Type B pancreatic cell (in vitro differentiated cells): Measurements from ENCODE around the gene SRGAP1. TPM values are rescaled to one million over a fixed set of nuclear protein-coding genes. Genes with fewer than 3 reads are reported as not detected.
"Not testable (repeated sequence)": the region's sequence is repeated elsewhere in the genome, so short reads cannot be mapped to it uniquely, and the experiment has no call there.

ENCODE experiments used
- DNase-seq: peaks from one replicate; pipeline ENCODE4 v3.0.0; 2021; ENCODE audit warnings: mixed read lengths; ENCODE audit not compliant: unreplicated experiment; ENCODE audit errors: extremely low spot score
- H3K27ac Mint-ChIP-seq: 2 replicates; pipeline ENCODE4 v1.8.0; 2021; ENCODE audit warnings: mild to moderate bottlenecking, mixed read lengths
- H3K27me3 Mint-ChIP-seq: 2 replicates; pipeline ENCODE4 v1.8.0; 2021; ENCODE audit warnings: mixed read lengths
- H3K36me3 Mint-ChIP-seq: 2 replicates; pipeline ENCODE4 v1.8.0; 2021; ENCODE audit warnings: mixed read lengths
- H3K4me1 Mint-ChIP-seq: one replicate; pipeline ENCODE4 v1.8.0; 2021; ENCODE audit warnings: mixed read lengths; ENCODE audit not compliant: unreplicated experiment
- H3K4me3 Mint-ChIP-seq: 2 replicates; pipeline ENCODE4 v1.8.0; 2021; ENCODE audit warnings: mild to moderate bottlenecking, mixed read lengths
- H3K9me3 Mint-ChIP-seq: 2 replicates; pipeline ENCODE4 v1.8.0; 2021; ENCODE audit warnings: mixed read lengths
- CTCF ChIP-seq: fragments of 200-600 bp; sonication (generic); conservative IDR thresholded peaks from 2 replicates; pipeline ENCODE4 v1.5.0; 2021; ENCODE audit warnings: antibody characterized with exemption, mild to moderate bottlenecking
- total RNA-seq: library from RNA; stranded (reverse); gene quantifications from 2 replicates; pipeline ENCODE4 v1.2.1, GENCODE V29; 2021; ENCODE audit warnings: low replicate concordance

SRGAP1 gene
- total RNA-seq, 1 donor from 2014 or later, result 14.9 TPM

DNA sequence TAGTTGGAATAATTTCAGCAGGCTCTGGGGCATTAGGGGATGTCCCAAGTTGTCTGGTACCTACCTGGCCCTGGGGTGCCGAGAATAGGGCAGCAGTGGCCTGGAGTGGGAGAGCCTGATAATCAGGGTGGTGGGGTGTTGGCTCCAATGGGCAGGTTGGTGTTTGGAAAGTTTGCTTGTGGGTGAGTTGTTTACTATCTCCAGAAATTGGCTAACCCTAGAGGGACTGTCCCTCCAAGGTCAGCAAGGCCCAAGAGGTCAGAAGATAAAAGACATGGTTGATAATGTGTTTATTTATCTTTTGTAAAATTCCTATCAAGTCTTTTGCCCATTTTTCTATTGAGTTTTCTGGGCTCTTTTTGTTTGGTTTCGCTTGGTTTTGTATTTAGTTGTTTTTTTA is 272.5 kb downstream of the SRGAP1 start:
- TF ChIP-seq CTCF, result no peak
- H3K36me3 Mint-ChIP-seq, result peaks cover 16% of the 10 kb centered on the region
- peaks cover 6% of the 10 kb centered on the region for H3K4me1 Mint-ChIP-seq
- no peaks in the 10 kb centered on the region for H3K9me3 Mint-ChIP-seq
- H3K4me3 Mint-ChIP-seq, result no peak overlapping the region
- H3K27ac Mint-ChIP-seq, result no peak overlapping the region
- H3K27me3 Mint-ChIP-seq, result no peaks in the 10 kb centered on the region
- DNase-seq, result no peak

DNA sequence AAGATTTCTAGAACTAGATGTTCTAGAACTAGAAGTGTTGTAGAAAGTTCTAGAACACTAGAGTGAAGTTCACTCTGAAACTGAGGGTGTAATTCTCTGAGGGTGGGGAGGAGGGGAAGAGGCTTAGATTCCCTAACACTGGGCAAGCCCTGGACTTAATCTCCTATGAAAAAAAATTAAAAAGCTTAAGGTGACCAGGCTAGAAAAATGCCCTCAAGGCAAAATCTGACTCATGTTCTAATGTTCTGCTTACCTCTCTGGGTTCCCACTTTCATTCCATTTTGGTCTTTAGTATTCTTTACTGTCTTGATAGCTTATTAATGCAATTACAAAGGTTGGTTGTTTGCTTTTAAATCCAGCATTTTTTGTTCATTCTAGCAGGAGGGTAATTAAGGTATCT is 276.1 kb downstream of the SRGAP1 start:
- Mint-ChIP-seq H3K9me3 (no peaks in the 10 kb centered on the region), H3K4me3 (no peak overlapping the region), H3K27ac (no peak overlapping the region), H3K27me3 (no peaks in the 10 kb centered on the region), H3K36me3 (peaks cover 10% of the 10 kb centered on the region), H3K4me1 (peaks cover 9% of the 10 kb centered on the region)
- no peak for DNase-seq
- no peak for TF ChIP-seq CTCF

DNA sequence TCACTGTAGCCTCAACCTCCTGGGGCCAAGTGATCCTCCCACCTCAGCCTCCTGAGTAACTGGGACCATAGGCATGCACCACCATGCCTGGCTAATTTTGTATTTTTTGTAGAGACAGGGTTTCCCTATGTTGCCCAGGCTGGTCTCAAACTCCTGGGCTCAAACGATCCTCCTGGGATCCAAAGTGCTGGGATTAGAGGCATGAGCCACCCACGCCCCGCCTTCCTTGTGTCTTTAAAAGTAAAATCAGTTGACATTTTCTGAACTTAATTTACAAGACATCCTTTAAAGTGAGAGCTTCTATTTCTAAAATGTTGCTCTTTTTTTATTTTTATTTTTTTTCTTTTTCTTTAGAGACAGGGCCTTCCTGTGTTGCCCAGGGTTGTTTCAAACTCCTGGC is 276.6 kb downstream of the SRGAP1 start:
- not testable (repeated sequence) for H3K4me3 Mint-ChIP-seq, H3K27ac Mint-ChIP-seq, H3K4me1 Mint-ChIP-seq

GRCh38 chr12:64122154-64122553 is 277.7 kb downstream of the SRGAP1 start:
- H3K36me3 Mint-ChIP-seq, result no peaks in the 10 kb centered on the region
- H3K9me3 Mint-ChIP-seq, result no peaks in the 10 kb centered on the region
- H3K4me1 Mint-ChIP-seq, result peaks cover 9% of the 10 kb centered on the region
- TF ChIP-seq CTCF, result no peak
- DNase-seq, result no peak
- H3K27ac Mint-ChIP-seq, result no peak overlapping the region
- no peaks in the 10 kb centered on the region for H3K27me3 Mint-ChIP-seq
- H3K4me3 Mint-ChIP-seq, result no peak overlapping the region

More for the DNA sequence above, 276.6 kb downstream of the SRGAP1 start:
- not testable (repeated sequence) for H3K9me3 Mint-ChIP-seq, H3K27me3 Mint-ChIP-seq, H3K36me3 Mint-ChIP-seq, DNase-seq

DNA sequence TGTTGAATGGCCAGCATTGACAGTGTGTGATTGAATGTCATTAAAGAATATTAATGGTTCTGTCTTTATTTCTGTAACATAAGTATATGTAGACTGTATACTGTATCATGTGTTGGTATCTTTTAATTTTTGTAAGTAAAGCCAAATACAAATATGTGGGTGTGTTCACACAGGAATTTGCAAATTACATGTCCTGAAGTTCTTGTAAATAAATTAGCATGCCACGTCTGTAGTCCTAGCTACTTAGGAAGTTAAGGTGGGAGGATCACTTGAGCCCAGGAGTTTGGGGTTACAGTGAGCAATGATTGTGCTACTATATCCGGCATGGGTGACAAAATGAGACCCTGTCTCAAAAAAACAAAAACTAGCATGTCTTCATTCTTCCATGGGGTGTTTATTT is 278.5 kb downstream of the SRGAP1 start:
- Mint-ChIP-seq H3K9me3 (no peaks in the 10 kb centered on the region), H3K4me1 (peaks cover 9% of the 10 kb centered on the region), H3K36me3 (peaks cover 7% of the 10 kb centered on the region), H3K4me3 (no peak overlapping the region), H3K27me3 (no peaks in the 10 kb centered on the region), H3K27ac (no peak overlapping the region)
- DNase-seq, result no peak
- no peak for TF ChIP-seq CTCF

DNA sequence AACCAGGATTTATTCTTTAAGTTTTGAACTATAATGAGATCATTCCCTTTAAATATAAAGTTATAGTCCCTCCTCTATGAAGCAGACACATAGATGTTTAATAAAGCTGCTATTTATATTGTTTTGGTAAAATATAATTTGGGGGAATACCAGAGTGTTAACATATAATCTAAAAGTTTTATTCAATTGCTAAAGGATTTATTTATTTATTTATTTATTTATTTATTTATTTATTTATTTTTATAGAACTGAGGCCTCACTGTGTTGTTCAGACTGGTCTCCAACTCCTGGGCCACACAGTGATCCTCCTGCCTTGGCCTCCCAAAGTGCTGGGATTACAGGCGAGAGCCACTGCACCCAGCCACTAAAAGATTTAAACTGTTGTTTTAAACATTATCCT is 278.9 kb downstream of the SRGAP1 start:
- Mint-ChIP-seq H3K9me3 (no peaks in the 10 kb centered on the region), H3K4me1 (peaks cover 9% of the 10 kb centered on the region), H3K4me3 (no peak overlapping the region), H3K27me3 (no peaks in the 10 kb centered on the region), H3K36me3 (peaks cover 7% of the 10 kb centered on the region), H3K27ac (no peak overlapping the region)
- DNase-seq, result no peak
- no peak for TF ChIP-seq CTCF
